GM18502 (cell line): ENCODE results near the gene ZNF407.
"Not testable (repeated sequence)": the region's sequence is repeated elsewhere in the genome, so short reads cannot be mapped to it uniquely, and the experiment has no call there.

Experiments used
- ATAC-seq: cut with Tn5 transposase; IDR thresholded peaks from one replicate; pipeline ENCODE4 v1.9.1; 2021; ENCODE audit warnings: mild to moderate bottlenecking; ENCODE audit not compliant: unreplicated experiment, poor library complexity

ZNF407 gene

GRCh38 chr18:75075429-75075841 lies 477.8 kb downstream of the ZNF407 start:
- ATAC-seq = no peak

DNA sequence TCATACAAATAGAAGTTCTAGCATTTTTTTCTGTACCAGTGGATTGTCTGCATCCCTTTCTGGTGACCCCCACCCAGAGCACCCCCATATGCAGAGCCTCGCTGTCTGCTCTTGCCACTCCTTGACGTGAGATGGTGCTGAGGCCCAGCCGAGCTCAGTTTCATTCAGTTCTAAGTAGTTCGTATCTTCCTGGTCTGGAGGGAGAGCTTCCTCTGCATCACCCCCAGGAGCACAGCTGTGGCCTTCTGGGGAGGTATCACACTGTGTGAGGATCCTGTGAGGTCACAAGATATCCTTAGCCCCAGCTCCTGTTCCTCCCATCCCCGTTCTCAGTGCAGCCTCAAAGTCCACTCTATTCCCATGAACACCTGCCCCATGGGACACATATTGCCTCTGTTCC lies 478.6 kb downstream of the ZNF407 start:
- no peak for ATAC-seq

DNA sequence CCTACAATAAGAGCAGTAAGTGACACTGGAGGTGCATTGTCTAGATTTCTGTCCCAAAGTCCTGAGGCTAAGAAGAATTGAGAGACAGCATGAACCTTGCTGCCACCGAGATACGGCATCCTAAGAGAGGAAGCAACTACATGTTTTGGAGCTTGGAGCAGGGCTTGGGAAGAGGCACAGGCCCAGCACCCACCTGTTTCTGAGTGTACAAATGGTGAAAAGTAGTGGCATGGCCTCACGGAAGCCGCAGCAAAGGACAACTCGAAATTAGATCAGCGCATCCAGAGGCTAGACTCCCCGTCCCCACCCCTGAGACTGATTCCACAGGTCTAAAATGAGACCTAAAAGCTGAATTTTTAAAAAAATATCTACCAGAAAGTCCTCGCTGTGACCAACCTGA lies 483.8 kb downstream of the ZNF407 start:
- no peak for ATAC-seq

DNA sequence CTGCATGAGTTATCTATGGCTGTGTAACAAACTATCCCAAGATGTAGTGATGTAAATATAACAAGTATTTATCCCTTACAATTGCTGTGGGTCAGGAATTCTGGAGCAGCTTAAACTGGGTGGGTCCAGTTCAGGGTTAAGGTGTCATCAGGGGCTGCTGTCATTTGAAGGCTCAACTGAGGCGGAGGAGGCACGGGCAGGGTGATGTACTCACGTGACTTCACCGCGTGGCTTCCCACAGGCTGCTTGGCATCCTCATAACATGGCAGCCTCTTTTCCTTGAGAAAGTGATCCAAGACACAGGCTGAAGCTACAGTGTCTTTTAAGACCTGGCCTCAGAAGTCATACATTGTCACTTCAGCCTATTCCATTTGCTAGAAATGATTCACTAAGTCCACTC lies 485.5 kb downstream of the ZNF407 start:
- no peak for ATAC-seq

DNA sequence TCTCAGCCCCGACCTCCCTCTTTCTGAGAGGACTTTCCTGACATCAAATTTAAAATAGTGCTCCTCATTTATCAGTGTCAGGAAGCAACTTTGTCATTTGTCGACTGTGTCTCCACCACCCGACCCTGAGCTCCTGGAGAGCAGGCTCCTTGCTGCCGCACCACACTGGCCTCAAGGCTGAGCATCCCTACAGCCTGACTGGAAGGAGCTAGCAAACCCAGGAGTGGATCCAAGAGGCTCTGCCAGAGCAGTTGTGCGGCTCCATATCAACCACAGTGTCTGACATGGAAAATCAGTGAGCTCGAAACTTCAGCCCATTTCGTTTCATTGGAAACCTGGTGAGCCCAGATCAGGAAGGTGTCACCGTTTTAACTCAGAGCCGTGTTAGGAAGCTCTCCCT lies 486.1 kb downstream of the ZNF407 start:
- ATAC-seq = no peak

- not testable (repeated sequence) for ATAC-seq
Observed at GRCh38 chr18:75085676-75086075, 488.0 kb downstream of the ZNF407 start.

DNA sequence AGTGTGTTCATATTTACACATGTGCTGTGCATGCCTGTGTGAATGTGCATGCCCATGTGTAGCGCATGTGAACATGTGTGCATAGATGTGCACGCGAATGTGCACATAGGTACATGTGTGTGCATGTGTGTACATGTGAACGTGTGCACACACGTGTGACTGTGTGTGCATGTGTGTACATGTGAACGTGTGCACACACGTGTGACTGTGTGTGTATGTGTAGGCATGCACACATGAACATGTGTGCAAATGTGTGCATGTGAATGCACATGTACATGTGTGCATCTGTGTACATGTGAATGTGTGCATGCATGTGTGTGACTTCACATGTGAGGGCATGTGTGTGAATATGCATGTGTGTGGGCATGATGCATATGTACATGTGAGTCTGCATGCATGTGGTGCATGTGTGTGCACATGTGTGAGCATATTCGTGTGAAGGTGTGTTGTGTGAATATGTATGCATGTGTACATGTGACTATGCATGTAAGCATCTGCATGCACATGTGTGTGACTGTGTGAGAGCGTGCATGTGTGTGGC lies 488.9 kb downstream of the ZNF407 start:
- ATAC-seq = no peak

DNA sequence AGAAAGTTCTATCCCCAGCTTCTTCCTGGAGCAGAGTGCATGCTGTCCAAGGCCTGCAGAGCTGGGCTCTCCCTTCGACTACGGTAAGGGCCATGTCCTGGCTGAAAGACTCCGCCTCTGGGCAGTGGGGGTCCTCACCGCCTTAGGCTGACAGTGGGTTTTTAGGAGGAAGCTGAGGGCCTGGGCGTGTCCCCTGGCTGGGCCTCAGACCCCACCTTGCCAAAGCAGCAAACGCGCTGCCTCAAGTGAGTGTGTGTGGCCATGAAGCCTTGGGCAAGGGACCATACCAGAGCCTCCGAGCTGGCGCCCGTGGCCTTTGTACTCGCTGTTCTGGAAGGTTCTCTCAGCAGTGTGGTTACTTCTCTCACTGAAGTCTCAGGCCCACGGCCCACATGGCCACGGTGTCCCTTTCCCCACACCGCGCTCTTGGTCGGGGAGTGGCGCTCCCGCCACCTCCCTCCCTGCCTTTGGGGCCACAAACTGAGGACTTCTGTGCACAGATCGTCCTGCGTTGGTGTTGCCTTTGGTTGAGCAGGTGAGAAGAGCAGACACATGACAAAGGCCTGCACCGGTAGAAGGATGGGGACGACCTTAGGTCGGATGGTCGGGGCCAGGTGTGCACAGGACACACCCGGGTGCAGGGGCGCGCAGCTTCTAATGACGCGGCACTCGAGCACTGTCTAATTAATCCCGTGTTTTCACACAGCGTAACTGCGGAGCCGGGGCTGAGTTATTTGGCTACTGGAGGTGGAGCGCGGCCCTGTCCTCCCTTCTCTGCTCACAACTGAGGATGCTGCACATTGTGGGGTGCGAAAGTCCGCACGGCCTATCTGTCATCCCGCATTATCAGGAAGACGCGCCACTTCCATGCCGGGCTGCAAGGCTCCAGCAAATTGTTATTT lies 489.7 kb downstream of the ZNF407 start:
- no peak for ATAC-seq

GRCh38 chr18:75088021-75088506 lies 490.4 kb downstream of the ZNF407 start:
- no peak for ATAC-seq

- ATAC-seq = no peak
Observed at GRCh38 chr18:75088622-75089211, 491.0 kb downstream of the ZNF407 start.

GRCh38 chr18:75089748-75090327 lies 492.2 kb downstream of the ZNF407 start:
- no peak for ATAC-seq

- ATAC-seq = no peak
Observed at GRCh38 chr18:75090336-75090735, 492.7 kb downstream of the ZNF407 start.

DNA sequence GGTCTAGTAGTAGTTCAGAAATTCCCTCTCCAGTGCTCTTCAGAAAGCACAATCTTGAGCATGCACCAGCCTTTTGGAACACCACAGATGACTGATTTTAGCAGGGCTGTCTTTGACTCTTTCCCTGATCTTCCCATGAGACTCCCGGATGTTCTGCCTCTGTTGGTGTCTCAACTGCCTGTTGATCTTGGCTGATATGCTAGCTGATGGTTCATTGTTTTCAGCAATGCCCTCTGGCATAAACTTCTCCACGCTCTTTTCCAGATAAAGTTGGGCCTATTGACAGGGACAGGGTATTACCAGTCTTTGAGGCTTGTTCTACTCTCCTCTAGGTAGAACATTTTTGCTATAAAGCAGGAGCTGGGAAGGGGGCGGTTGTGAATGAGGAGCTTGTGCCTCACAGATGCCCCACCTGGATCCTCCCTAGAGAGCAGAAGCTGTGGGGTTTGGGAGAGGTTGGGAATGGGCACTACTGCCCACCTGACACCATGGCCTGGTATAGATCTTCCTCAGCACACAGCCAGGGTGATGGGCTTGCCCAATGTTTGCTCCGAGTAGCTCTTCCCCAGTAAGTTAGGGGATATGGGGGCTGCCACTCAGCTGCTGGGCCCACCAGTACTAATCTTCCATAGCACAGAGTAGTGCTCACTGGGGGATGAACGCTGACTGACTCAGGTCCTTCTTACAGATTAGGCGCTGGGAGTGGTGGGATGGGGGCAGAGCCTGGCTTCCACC lies 500.0 kb downstream of the ZNF407 start:
- no peak for ATAC-seq

- ATAC-seq = no peak
Observed at GRCh38 chr18:75100832-75101630, 503.4 kb downstream of the ZNF407 start.

- ATAC-seq = no peak
Observed at GRCh38 chr18:75101916-75102315, 504.2 kb downstream of the ZNF407 start.

GRCh38 chr18:75104029-75104428 lies 506.4 kb downstream of the ZNF407 start:
- not testable (repeated sequence) for ATAC-seq

DNA sequence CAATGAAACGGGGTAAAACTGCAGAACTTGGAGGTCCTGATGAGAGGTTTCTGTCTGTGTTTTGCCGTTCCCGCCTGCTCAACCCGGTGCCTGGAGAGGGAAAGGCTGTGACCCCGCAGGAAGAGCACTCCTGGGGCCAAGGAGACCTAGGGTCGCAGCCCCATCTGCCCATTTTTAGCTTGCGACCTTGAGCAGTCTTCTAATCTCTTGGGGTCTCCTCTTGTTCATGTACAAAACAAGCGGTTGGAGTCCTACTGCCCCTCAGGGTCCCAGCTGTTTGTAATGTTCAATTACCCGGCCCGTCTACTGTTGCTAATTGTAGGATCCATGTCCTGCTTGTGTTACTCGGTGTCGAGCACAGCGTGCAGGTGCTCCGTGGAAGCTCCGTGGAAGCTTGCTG lies 506.8 kb downstream of the ZNF407 start:
- ATAC-seq = no peak

- no peak for ATAC-seq
Observed at GRCh38 chr18:75105551-75106254, 508.0 kb downstream of the ZNF407 start.

DNA sequence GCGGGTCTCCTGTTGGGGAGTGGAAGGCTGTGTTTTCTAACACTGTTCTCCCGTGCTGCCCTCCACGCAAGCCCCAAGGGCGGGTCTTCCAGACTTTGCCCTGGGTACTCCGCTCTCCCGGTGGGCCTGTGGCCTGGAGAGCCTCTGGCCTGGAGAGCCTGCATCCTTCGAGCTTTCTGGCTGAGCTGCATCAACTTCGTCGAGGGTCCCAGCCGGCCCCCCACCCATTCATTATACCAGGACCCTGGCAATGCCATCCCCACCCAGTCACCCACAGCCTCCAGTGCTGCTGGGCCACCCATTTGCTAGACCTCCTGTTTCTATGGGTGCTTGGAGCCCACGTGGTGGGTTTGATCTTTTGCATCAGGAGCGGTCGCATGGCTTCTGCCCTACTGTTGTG lies 509.1 kb downstream of the ZNF407 start:
- no peak for ATAC-seq
